ENCODE results near the gene ANKRD31.
"Not testable (repeated sequence)": the region's sequence is repeated elsewhere in the genome, so short reads cannot be mapped to it uniquely, and the experiment has no call there.

Gene ANKRD31

GRCh38 chr5:75220787-75221186 is 15.9 kb downstream of the ANKRD31 start:
- not testable (repeated sequence) for DNase-seq

- no peak for DNase-seq
These were observed 21.8 kb downstream of the ANKRD31 start for GRCh38 chr5:75214928-75215327.

GRCh38 chr5:75214409-75214808 is 22.3 kb downstream of the ANKRD31 start:
- no peak for DNase-seq

GRCh38 chr5:75203604-75204003 is 33.1 kb downstream of the ANKRD31 start:
- no peak for DNase-seq

GRCh38 chr5:75202935-75203334 is 33.7 kb downstream of the ANKRD31 start:
- DNase-seq = no peak

- no peak for DNase-seq
These were observed 35.9 kb downstream of the ANKRD31 start for GRCh38 chr5:75200776-75201175.

GRCh38 chr5:75199946-75200345 is 36.7 kb downstream of the ANKRD31 start:
- no peak for DNase-seq

GRCh38 chr5:75199071-75199470 is 37.6 kb downstream of the ANKRD31 start:
- DNase-seq = no peak

- DNase-seq = no peak
These were observed 38.9 kb downstream of the ANKRD31 start for GRCh38 chr5:75197745-75198144.

- no peak for DNase-seq
These were observed 43.9 kb downstream of the ANKRD31 start for GRCh38 chr5:75192804-75193203.

- DNase-seq = no peak
These were observed 44.4 kb downstream of the ANKRD31 start for GRCh38 chr5:75192264-75192663.

GRCh38 chr5:75190227-75190626 is 46.5 kb downstream of the ANKRD31 start:
- no peak for DNase-seq

- no peak for DNase-seq
These were observed 47.3 kb downstream of the ANKRD31 start for GRCh38 chr5:75189353-75189752.

GRCh38 chr5:75185763-75186162 is 50.9 kb downstream of the ANKRD31 start:
- DNase-seq = no peak

GRCh38 chr5:75176009-75176408 is 60.7 kb downstream of the ANKRD31 start:
- not testable (repeated sequence) for DNase-seq

- DNase-seq = not testable (repeated sequence)
These were observed 61.8 kb downstream of the ANKRD31 start for GRCh38 chr5:75174872-75175271.

GRCh38 chr5:75169516-75169915 is 67.2 kb downstream of the ANKRD31 start:
- DNase-seq = no peak

GRCh38 chr5:75168026-75168735 is 68.5 kb downstream of the ANKRD31 start:
- no peak for DNase-seq

GRCh38 chr5:75167345-75167744 is 69.3 kb downstream of the ANKRD31 start:
- DNase-seq = no peak

- not testable (repeated sequence) for DNase-seq
These were observed 75.2 kb downstream of the ANKRD31 start for GRCh38 chr5:75161508-75161907.

GRCh38 chr5:75156585-75156984 is 80.1 kb downstream of the ANKRD31 start:
- DNase-seq = no peak

- no peak for DNase-seq
These were observed 83.8 kb downstream of the ANKRD31 start for GRCh38 chr5:75152860-75153259.

GRCh38 chr5:75148051-75148450 is 88.6 kb downstream of the ANKRD31 start:
- DNase-seq = no peak

- DNase-seq = no peak
These were observed 94.0 kb downstream of the ANKRD31 start for GRCh38 chr5:75142566-75143136.

- no peak for DNase-seq
These were observed 96.4 kb downstream of the ANKRD31 start for GRCh38 chr5:75140277-75140676.
